ELF-1 (cell line): Measurements from ENCODE around the gene LRFN4.
A peak's percentile ranks its signal among the peaks of the same experiment; 100 is the strongest.

Experiments used
- DNase-seq: peaks from one replicate; pipeline ENCODE4 v3.0.0-alpha.2; 2016; ENCODE audit warnings: low read depth, low spot score

The LRFN4 gene

GRCh38 chr11:66889960-66890359, 33.1 kb downstream of the LRFN4 start:
- DNase-seq: no peak

- peak; percentile 82 for DNase-seq
Measured at GRCh38 chr11:66891851-66892660, 35.2 kb downstream of the LRFN4 start.

- DNase-seq: no peak
Measured at GRCh38 chr11:66892911-66893310, 36.0 kb downstream of the LRFN4 start.

DNA sequence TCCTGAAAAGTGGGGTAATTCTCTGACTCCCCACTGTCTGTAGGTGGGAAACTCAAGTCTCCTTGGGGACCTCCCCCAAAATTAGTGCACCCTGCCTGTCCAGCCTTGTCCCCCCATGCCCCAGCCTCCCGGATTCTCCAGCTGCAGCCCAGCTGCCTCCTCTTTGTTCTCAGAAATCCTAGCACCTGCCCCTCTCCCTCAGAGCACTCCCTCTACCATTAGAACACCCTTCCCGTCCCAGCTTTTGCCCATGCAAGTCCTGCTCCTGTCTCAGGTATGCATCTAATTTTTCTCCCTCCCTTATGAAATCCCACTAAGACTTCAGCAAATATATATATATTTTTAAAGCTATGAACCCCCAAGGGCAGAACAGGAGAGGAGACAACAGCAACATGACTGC, 37.3 kb downstream of the LRFN4 start:
- DNase-seq: no peak

GRCh38 chr11:66901964-66902390, 45.1 kb downstream of the LRFN4 start:
- DNase-seq: no peak

GRCh38 chr11:66902486-66903177, 45.8 kb downstream of the LRFN4 start:
- DNase-seq: no peak

DNA sequence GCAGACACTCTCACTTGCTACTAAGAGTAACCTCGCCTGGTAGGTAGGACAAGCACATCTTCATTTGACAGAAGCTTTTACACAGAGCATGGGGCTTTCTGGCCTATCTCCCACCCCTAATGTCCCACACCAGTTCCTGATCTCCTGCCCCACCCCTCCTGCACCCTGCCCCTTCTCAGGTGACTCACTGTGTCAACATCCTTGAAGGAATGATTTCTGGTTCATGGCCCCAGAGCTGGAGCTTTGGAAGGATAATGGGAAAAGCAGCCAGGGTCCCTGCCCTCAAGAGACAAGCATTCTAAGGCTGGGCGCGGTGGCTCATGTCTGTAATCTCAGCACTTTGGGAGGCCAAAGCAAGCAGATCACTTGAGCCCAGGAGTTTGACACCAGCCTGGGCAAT, 47.2 kb downstream of the LRFN4 start:
- DNase-seq: no peak

GRCh38 chr11:66904561-66904960, 47.7 kb downstream of the LRFN4 start:
- no peak for DNase-seq

GRCh38 chr11:66904981-66905521, 48.2 kb downstream of the LRFN4 start:
- DNase-seq: no peak

DNA sequence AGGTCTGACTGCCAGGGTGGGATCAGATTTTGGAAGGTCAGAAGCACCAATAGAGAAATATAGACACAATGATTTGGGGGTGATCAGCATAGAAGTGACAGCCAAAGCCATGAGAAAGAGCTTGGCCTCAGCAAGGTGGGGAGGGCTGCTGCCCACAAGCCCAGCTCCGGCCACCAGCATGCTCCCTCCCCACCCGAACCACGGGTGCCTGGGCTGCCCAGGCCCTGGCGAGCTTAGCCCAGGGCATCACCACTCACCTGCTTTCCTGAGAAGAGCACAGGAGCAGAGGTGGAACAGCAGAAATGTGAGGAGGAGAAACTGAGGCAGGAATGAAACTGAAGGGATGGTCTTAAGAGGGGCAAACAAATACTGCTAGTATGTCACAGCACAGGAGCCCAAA, 48.8 kb downstream of the LRFN4 start:
- no peak for DNase-seq

GRCh38 chr11:66906061-66906733, 49.3 kb downstream of the LRFN4 start:
- DNase-seq: peak; percentile 44

DNA sequence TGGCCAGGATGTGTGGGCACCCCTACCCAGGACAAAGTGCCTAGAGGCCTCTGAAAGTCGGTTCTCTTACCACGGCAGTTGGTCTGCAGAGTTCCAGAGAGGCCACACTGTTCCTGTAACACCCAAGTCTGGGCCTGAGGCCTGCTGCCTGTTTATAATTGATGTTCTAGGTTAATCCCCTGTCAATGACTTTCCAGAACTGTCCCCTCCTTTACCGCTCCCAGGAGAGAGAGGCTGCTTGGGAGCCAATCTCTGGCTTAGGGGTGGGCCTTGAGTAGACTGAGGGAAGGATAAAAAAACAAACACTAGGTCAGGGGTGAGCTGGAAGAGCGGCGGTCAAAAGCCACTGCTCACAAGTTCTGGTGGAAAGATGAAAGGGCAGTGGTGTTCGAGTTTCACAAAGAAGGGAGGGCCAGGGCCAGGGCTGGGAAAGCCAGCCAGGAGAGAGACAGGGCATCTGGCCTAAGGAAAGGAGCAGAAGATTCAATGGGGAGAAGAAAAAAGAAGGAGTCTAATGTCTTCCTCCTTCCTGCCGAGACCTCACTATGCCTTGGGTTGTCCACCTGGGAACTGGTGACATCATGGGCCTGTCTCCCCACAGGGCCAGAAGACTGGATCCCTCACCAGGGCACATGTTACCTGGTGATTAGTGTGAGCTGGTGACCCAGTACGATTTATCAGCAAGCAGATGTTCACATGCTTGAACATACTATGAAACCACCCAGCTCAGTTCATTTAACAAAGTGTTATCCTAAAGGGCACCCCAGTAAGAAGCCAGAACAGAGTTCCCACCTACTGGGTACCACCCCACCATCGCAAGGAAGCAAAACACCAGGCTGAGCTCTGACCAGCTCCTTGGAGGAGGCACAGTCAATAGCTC, 51.1 kb downstream of the LRFN4 start:
- DNase-seq: peak; percentile 48

GRCh38 chr11:66909181-66909580, 52.3 kb downstream of the LRFN4 start:
- no peak for DNase-seq

DNA sequence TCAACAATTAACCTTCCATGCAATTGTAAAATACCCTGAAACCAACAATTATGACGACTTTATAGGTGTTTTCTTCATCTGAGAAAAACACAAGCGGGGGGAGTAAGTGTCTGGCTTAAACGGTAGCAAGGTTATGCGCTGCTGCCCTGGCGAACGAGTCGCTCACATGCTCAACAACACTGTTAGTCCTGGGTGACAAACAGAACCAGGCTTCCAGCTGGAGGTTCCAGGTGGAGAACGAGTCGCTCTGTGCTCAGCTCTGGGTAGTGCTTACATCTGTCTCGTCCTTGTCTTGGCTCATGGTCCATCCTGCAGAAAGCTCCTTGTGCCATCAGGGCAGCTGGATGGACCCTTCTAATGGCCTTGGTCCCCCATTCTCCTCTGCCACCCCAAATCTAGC, 53.2 kb downstream of the LRFN4 start:
- no peak for DNase-seq
